ENCODE data around the gene UBL5.

The UBL5 gene

GRCh38 chr19:9868983-9869617 lies 41.4 kb downstream of the UBL5 start:
- TF ChIP-seq MAX (IDR thresholded peaks at IDR 0.05; ENCODE audit: low read depth, low read length) (no peak), CTCF (IDR thresholded peaks at IDR 0.05; ENCODE audit: low read depth, low read length) (no peak), MYC (IDR thresholded peaks at IDR 0.05; ENCODE audit: low read depth, low read length) (no peak), POLR2A (IDR thresholded peaks at IDR 0.05; ENCODE audit: extremely low read depth, insufficient read length) (no peak)
- DNase-seq (ENCODE audit: low read depth), result no peak
- no peak overlapping the region for H3K4me3 ChIP-seq (ENCODE audit: low read depth, low read length)

- DNase-seq (ENCODE audit: low read depth), result no peak
- TF ChIP-seq POLR2A (IDR thresholded peaks at IDR 0.05; ENCODE audit: extremely low read depth, insufficient read length) (no peak), CTCF (IDR thresholded peaks at IDR 0.05; ENCODE audit: low read depth, low read length) (no peak), MYC (IDR thresholded peaks at IDR 0.05; ENCODE audit: low read depth, low read length) (no peak)
- no peak overlapping the region for H3K4me3 ChIP-seq (ENCODE audit: low read depth, low read length)
Measured at GRCh38 chr19:9871626-9872338, 44.1 kb downstream of the UBL5 start.

GRCh38 chr19:9872618-9873242 lies 45.0 kb downstream of the UBL5 start:
- TF ChIP-seq MAX (IDR thresholded peaks at IDR 0.05; ENCODE audit: low read depth, low read length) (no peak), MYC (IDR thresholded peaks at IDR 0.05; ENCODE audit: low read depth, low read length) (no peak), POLR2A (IDR thresholded peaks at IDR 0.05; ENCODE audit: extremely low read depth, insufficient read length) (no peak), CTCF (IDR thresholded peaks at IDR 0.05; ENCODE audit: low read depth, low read length) (no peak)
- no peak overlapping the region for H3K4me3 ChIP-seq (ENCODE audit: low read depth, low read length)
- DNase-seq (ENCODE audit: low read depth), result no peak

GRCh38 chr19:9875031-9875627 lies 47.4 kb downstream of the UBL5 start:
- DNase-seq (ENCODE audit: low read depth), result no peak
- TF ChIP-seq CTCF (IDR thresholded peaks at IDR 0.05; ENCODE audit: low read depth, low read length), result no peak
- no peak for TF ChIP-seq MAX (IDR thresholded peaks at IDR 0.05; ENCODE audit: low read depth, low read length)
- no peak for TF ChIP-seq MYC (IDR thresholded peaks at IDR 0.05; ENCODE audit: low read depth, low read length)
- TF ChIP-seq POLR2A (IDR thresholded peaks at IDR 0.05; ENCODE audit: extremely low read depth, insufficient read length), result no peak
- no peak overlapping the region for H3K4me3 ChIP-seq (ENCODE audit: low read depth, low read length)

GRCh38 chr19:9875796-9876195 lies 48.1 kb downstream of the UBL5 start:
- no peak overlapping the region for H3K4me3 ChIP-seq (ENCODE audit: low read depth, low read length)
- no peak for DNase-seq (ENCODE audit: low read depth)
- TF ChIP-seq CTCF (IDR thresholded peaks at IDR 0.05; ENCODE audit: low read depth, low read length) (no peak), POLR2A (IDR thresholded peaks at IDR 0.05; ENCODE audit: extremely low read depth, insufficient read length) (no peak), MAX (IDR thresholded peaks at IDR 0.05; ENCODE audit: low read depth, low read length) (no peak), MYC (IDR thresholded peaks at IDR 0.05; ENCODE audit: low read depth, low read length) (no peak)
